ENCODE measurements around the gene ZNF273. TPM values are rescaled to one million over a fixed set of nuclear protein-coding genes. Genes with fewer than 3 reads are reported as not detected.

The ZNF273 gene
- total and polyA plus RNA-seq, 10 donors: 2.4 to 10.4 (median 6.1) TPM

DNA sequence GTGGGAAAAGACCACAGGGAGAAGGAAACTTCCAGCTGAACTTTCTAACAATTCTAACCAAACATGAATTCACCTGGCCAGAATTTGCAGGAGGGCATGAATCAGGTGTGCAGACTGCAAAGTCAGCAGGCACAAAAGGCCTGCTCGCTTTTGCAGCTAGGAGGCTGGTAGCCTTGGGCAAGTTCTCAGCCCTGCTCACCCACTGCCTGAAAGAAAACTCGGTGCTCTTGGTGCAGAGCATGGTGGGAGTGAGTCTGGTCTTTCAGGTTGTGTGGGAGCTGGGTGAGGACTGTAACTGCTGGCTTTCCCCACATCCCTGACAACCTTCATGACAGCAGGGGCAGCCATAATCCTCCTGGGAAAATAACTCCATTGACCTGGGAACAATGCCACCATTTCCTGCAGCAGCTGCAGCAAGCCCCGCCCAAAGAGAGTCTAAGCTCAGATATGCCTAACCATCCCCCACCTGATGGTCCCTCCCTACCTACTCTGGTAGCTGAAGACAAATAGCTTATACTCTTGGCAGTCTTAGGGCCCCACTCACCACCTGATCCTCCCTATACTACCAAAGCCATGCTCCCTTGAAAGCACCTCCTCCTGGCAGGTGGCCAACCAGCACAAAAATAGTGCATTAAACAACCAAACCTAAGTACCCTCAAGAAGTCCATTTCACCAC is 56.1 kb downstream of the ZNF273 start:
- TF ChIP-seq POLR2AphosphoS5 (IDR thresholded peaks at IDR 0.05): no peak
- intact Hi-C loops (cut with DNase I; ENCODE audit: low total_unique reads): no loop called here

DNA sequence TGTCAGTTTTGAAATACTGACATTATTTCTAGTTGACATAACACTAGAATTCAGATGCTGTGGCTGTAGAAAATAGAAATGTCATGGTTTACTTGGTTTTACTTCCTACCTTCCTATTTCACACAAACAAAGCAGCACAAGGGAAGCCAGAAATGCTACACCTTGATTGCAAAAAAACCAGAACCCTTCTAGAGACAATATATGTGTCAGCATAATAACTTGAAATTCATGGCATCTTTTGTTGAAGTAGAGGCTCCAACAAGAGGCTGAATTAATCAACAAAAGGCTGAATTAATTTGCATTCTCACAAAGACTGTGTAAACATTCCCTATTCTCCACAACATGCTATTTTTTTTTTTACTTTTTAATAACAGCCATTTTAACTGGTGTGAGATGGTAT is 62.5 kb downstream of the ZNF273 start:
- intact Hi-C loops (cut with DNase I; ENCODE audit: low total_unique reads): no loop called here
- Histone ChIP-seq H3K27ac (no peak overlapping the region), H3K9me3 (peaks cover 2 to 76% (median 61%) of the 10 kb centered on the region in 8 donors), H3K36me3 (no peaks in the 10 kb centered on the region), H3K4me3 (no peak overlapping the region), H3K4me1 (no peaks in the 10 kb centered on the region), H3K27me3 (replicated peaks in 1 of 7) (no peaks in the 10 kb centered on the region)
- no peak for DNase-seq
- TF ChIP-seq POLR2A (IDR thresholded peaks at IDR 0.05) (no peak), POLR2AphosphoS5 (IDR thresholded peaks at IDR 0.05) (no peak)
- TF ChIP-seq, protein P1, sequence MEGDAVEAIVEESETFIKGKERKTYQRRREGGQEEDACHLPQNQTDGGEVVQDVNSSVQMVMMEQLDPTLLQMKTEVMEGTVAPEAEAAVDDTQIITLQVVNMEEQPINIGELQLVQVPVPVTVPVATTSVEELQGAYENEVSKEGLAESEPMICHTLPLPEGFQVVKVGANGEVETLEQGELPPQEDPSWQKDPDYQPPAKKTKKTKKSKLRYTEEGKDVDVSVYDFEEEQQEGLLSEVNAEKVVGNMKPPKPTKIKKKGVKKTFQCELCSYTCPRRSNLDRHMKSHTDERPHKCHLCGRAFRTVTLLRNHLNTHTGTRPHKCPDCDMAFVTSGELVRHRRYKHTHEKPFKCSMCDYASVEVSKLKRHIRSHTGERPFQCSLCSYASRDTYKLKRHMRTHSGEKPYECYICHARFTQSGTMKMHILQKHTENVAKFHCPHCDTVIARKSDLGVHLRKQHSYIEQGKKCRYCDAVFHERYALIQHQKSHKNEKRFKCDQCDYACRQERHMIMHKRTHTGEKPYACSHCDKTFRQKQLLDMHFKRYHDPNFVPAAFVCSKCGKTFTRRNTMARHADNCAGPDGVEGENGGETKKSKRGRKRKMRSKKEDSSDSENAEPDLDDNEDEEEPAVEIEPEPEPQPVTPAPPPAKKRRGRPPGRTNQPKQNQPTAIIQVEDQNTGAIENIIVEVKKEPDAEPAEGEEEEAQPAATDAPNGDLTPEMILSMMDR (IDR thresholded peaks at IDR 0.05 in 8 of 11, conservative IDR thresholded peaks at IDR 0.05 in 3 of 11): no peak

More for the DNA sequence above, 56.1 kb downstream of the ZNF273 start:
- Histone ChIP-seq H3K9me3 (peaks cover 0 to 62% (median 26%) of the 10 kb centered on the region in 8 donors), H3K27me3 (replicated peaks in 1 of 7) (no peaks in the 10 kb centered on the region), H3K4me3 (no peak overlapping the region), H3K36me3 (no peaks in the 10 kb centered on the region), H3K4me1 (no peaks in the 10 kb centered on the region), H3K27ac (no peak overlapping the region)
- WGBS, 5 donors: 80 to 85% (median 84%) methylated on average over 3 of the region's 3 CpGs
- no peak for DNase-seq

DNA sequence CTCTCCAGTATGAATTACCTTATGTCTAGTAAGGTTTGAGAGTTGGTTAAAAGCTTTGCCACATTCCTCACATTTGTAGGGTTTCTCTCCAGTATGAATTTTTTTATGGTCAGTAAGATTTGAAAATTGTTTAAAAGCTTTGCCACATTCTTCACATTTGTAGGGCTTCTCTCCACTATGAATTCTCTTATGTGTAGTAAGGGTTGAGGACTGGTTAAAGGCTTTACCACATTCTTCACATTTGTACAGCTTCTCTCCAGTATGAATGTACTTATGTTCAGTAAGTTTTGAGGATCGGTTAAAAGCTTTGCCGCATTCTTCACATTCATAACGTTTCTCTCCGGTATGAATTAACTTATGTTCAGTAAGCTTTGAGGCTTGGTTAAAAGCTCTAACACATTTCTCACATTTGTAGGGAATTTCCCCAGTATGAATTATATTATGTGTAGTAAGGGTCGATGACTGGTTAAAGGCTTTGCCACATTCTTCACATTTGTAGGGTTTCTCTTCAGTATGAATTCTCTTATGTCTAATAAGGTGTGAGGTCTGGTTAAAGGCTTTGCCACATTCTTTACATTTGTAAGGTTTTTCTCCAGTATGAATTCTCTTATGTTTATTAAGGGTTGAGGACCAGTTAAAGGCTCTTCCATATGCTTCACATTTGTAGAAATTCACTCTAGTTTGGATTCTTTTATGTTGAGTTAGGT is 75.6 kb downstream of the ZNF273 start:
- Histone ChIP-seq H3K4me3 (no peak overlapping the region), H3K9me3 (peaks cover 30 to 100% (median 100%) of the 10 kb centered on the region in 8 donors), H3K4me1 (no peaks in the 10 kb centered on the region), H3K27me3 (replicated peaks in 1 of 7) (no peaks in the 10 kb centered on the region), H3K36me3 (peaks cover 19 to 55% (median 39%) of the 10 kb centered on the region in 6 donors), H3K27ac (no peak overlapping the region)
- no peak for TF ChIP-seq POLR2A (IDR thresholded peaks at IDR 0.05)
- DNase-seq: no peak
- WGBS, 5 donors: 95 to 99% (median 97%) methylated on average over 5 of the region's 5 CpGs
- intact Hi-C loops (cut with DNase I; ENCODE audit: low total_unique reads): no loop called here

Other genes with a start within 250 kb of the ZNF273 start
- 10 to 100 TPM; 16.4 to 52.5 (median 19.4) TPM for gene ZNF107, start 237.1 kb upstream of the ZNF273 start, total RNA-seq
- gene ZNF107, start 237.1 kb upstream of the ZNF273 start, polyA plus RNA-seq: 1 to 10 TPM; 5.8 to 7.8 (median 6.8) TPM
- 10 to 100 TPM in 6 of 7 donors, 1 to 10 TPM in 1; 9.4 to 39.9 (median 13.6) TPM for gene ZNF138, start 108.8 kb upstream of the ZNF273 start, total RNA-seq
- gene ZNF138, start 108.8 kb upstream of the ZNF273 start, polyA plus RNA-seq: 1 to 10 TPM; 7.0 to 9.6 (median 8.3) TPM
- 10 to 100 TPM; 13.7 to 23.2 (median 16.5) TPM for gene ZNF117, start 87.8 kb downstream of the ZNF273 start, total RNA-seq
- gene ZNF117, start 87.8 kb downstream of the ZNF273 start, polyA plus RNA-seq: 1 to 10 TPM; 4.0 to 5.3 (median 4.5) TPM
- gene ERV3-1, start 103.4 kb downstream of the ZNF273 start, total RNA-seq: 10 to 100 TPM; 17.7 to 42.4 (median 25.6) TPM
- 1 to 10 TPM; 1.4 to 3.2 (median 2.0) TPM for gene ERV3-1, start 103.4 kb downstream of the ZNF273 start, polyA plus RNA-seq

All from spleen (tissue), 11 donors.